Measurements from ENCODE around the gene RASGRF2. TPM values are rescaled to one million over a fixed set of nuclear protein-coding genes. Genes with fewer than 3 reads are reported as not detected.

The RASGRF2 gene
- polyA plus RNA-seq, 6 donors from 2014 or later = 0.03 to 0.21 TPM; not detected in 4

DNA sequence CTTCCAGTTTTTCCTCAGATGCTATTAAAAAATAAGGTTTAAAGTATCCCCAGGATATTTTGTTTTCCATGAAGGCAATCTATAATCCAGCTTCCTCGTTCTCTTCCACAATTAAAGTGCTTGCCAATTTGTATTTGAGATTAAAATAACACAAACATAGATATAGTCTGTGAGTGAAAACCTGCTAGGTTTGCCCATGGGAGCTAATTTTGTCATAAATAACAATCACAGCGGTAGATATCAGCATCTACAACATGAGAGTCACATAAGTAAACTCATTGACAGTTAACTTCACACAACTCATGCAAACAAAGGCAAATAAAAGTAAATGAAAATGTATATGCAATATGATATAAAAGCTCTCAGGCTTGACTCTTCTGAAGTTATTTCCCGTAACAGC is 29.2 kb upstream of the RASGRF2 start:
- no peak for ATAC-seq (ENCODE audit: low read depth in 2 of 2)
- no peak for DNase-seq
- Mint-ChIP-seq H3K4me3 (no peak overlapping the region), H3K9me3 (peaks cover 0 to 1% (median 0%) of the 10 kb centered on the region in 7 donors), H3K4me1 (peaks cover 5 to 11% (median 11%) of the 10 kb centered on the region in 3 donors), H3K27ac (no peak overlapping the region), H3K27me3 (peaks cover 0 to 3% (median 0%) of the 10 kb centered on the region in 3 donors), H3K36me3 (no peaks in the 10 kb centered on the region)

- ATAC-seq (ENCODE audit: low read depth in 2 of 2) = no peak
- Mint-ChIP-seq H3K27ac (no peak overlapping the region), H3K27me3 (peaks cover 0 to 5% (median 0%) of the 10 kb centered on the region in 3 donors), H3K4me1 (peaks cover 5 to 11% (median 11%) of the 10 kb centered on the region in 3 donors), H3K9me3 (peaks cover 0 to 1% (median 0%) of the 10 kb centered on the region in 7 donors), H3K4me3 (no peak overlapping the region), H3K36me3 (no peaks in the 10 kb centered on the region)
- no peak for DNase-seq
These were observed 28.8 kb upstream of the RASGRF2 start for GRCh38 chr5:80931411-80931810.

- H3K36me3 Mint-ChIP-seq = no peaks in the 10 kb centered on the region
- H3K9me3 Mint-ChIP-seq = peaks cover 0 to 1% (median 0%) of the 10 kb centered on the region in 7 donors
- ATAC-seq (ENCODE audit: low read depth in 2 of 2) (no peak), DNase-seq (no peak)
- no peaks in the 10 kb centered on the region for H3K4me1 Mint-ChIP-seq
- H3K27ac Mint-ChIP-seq = no peak overlapping the region
- H3K27me3 Mint-ChIP-seq = peaks cover 0 to 5% (median 0%) of the 10 kb centered on the region in 3 donors
- no peak overlapping the region for H3K4me3 Mint-ChIP-seq
These were observed 27.1 kb upstream of the RASGRF2 start for GRCh38 chr5:80933036-80933435.

DNA sequence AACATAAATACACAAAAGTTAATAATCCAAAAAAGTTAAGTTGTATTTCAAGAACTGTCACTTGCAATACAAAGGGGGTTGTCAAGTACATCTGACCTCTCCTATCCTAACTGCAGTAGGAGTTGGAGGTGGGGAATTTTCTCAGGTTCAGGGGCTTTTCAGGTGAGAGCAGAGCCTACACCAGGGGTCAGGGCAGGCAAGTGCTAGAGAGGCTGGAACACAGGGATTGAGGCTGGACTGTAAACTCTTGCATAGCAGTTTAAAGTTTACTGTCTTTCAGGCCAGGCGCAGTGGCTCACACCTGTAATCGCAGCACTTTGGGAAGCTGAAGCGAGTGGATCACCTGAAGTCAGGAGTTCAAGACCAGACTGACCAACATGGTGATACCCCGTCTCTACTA is 25.4 kb upstream of the RASGRF2 start:
- ATAC-seq (ENCODE audit: low read depth in 2 of 2) (no peak), DNase-seq (no peak)
- Mint-ChIP-seq H3K27ac (no peak overlapping the region), H3K27me3 (peaks cover 0 to 5% (median 4%) of the 10 kb centered on the region in 3 donors), H3K4me1 (no peaks in the 10 kb centered on the region), H3K4me3 (no peak overlapping the region), H3K36me3 (no peaks in the 10 kb centered on the region), H3K9me3 (peaks cover 0 to 10% (median 2%) of the 10 kb centered on the region in 7 donors)

DNA sequence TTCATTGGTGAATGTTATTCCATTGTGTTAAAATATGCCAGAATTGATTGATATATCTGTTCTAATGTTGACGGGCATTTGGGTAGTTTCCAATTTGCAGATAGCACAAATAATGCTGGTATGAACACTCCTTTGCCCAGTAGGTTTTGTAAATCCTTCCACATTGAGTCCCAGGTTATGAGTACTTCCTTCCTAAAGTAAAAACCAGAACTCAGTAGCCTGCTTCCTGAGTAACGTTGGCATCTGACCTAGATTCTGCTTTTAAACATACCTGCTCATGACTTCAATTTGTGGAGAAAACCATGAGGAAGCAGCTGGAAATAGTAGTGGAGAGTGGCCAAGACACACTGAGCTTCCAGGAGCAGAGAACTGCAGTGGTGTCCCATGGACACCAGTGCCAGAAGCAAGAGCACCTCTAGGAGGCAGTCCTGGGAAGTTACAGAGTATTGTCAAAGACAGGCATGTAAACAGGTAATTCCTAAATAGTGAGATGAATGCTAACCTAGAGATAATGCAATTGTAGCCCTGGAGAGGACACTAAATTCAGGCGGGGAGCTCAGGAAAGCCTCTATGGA is 24.3 kb upstream of the RASGRF2 start:
- Mint-ChIP-seq H3K9me3 (peaks cover 0 to 10% (median 2%) of the 10 kb centered on the region in 7 donors), H3K27ac (no peak overlapping the region), H3K4me1 (no peaks in the 10 kb centered on the region), H3K27me3 (peaks cover 0 to 5% (median 4%) of the 10 kb centered on the region in 3 donors), H3K36me3 (no peaks in the 10 kb centered on the region), H3K4me3 (no peak overlapping the region)
- DNase-seq (no peak), ATAC-seq (ENCODE audit: low read depth in 2 of 2) (no peak)

- ATAC-seq (ENCODE audit: low read depth in 2 of 2) (no peak), DNase-seq (no peak)
These were observed 23.3 kb upstream of the RASGRF2 start for GRCh38 chr5:80936881-80937280.

DNA sequence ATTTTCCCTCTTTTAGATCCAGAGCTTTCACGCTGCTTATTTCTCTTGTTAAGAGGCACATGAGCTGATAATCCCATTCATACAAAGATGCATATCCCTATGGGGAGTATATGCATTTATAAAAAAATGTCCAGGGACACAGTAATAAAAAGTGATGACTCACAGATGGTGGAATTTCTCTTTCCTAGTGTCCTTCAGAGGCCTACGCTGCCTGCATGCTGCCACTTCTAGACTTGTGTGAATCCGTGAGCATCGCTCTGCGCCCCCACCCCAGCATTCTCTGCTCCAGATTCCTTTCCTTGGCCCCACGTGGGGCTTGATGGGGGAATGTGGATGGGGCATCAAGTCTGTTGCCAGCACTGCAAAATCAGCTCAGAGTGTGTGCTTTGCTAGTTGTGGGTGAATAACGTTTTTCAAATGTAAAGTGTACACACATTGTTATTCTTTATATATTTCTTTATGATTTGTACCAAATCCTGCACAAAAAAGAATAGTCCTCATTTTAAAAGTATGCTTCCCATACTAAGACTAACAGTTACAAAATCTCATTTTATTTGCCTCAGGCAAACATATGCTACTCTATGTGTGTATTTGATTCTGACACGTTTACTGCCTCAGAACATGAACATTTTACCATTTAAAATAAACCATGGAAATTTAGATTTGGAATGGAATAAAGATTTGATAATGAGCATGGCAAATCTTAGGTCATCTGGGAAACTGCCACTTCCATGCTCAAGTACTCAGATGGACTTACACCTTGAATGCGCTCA is 22.4 kb upstream of the RASGRF2 start:
- Mint-ChIP-seq H3K4me1 (no peaks in the 10 kb centered on the region), H3K27me3 (peaks cover 10 to 18% (median 14%) of the 10 kb centered on the region in 3 donors), H3K36me3 (no peaks in the 10 kb centered on the region), H3K4me3 (no peak overlapping the region), H3K27ac (no peak overlapping the region), H3K9me3 (peaks cover 0 to 10% (median 4%) of the 10 kb centered on the region in 7 donors)
- DNase-seq (no peak), ATAC-seq (ENCODE audit: low read depth in 2 of 2) (no peak)

More at GRCh38 chr5:80936881-80937280, 23.3 kb upstream of the RASGRF2 start:
- H3K36me3 Mint-ChIP-seq = no peaks in the 10 kb centered on the region
- H3K4me1 Mint-ChIP-seq = no peaks in the 10 kb centered on the region
- H3K4me3 Mint-ChIP-seq = no peak overlapping the region
- H3K27me3 Mint-ChIP-seq = peaks cover 6 to 9% (median 8%) of the 10 kb centered on the region in 3 donors
- peaks cover 0 to 10% (median 4%) of the 10 kb centered on the region in 7 donors for H3K9me3 Mint-ChIP-seq
- H3K27ac Mint-ChIP-seq = no peak overlapping the region

DNA sequence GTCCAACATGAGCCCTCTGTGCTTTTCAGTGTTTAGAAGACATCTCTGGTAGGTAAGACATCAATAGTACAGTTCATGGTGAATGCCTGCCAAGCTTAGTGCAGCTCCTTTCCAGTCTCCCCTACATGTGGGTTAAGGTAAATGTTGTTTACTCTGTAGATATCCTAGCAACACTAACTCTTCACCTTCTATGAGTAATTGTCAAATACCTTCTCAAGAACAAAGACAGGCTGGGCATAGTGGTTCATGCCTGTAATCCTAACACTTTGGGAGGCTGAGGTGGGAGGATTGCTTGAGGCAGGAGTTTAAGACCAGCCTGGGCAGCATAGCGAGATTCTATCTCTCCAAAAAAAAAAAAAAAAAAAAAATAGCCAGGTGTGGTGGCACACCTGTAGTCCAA is 18.7 kb upstream of the RASGRF2 start:
- no peak overlapping the region for H3K27ac Mint-ChIP-seq
- DNase-seq = no peak
- peaks cover 10 to 14% (median 14%) of the 10 kb centered on the region in 3 donors for H3K27me3 Mint-ChIP-seq
- no peaks in the 10 kb centered on the region for H3K4me1 Mint-ChIP-seq
- H3K36me3 Mint-ChIP-seq = no peaks in the 10 kb centered on the region
- peaks cover 0 to 11% (median 8%) of the 10 kb centered on the region in 7 donors for H3K9me3 Mint-ChIP-seq
- no peak for ATAC-seq (ENCODE audit: low read depth in 2 of 2)
- no peak overlapping the region for H3K4me3 Mint-ChIP-seq

- Mint-ChIP-seq H3K4me3 (no peak overlapping the region), H3K4me1 (no peaks in the 10 kb centered on the region), H3K27ac (no peak overlapping the region), H3K36me3 (peaks cover 0 to 8% of the 10 kb centered on the region in 2 donors), H3K9me3 (peaks cover 4 to 19% (median 6%) of the 10 kb centered on the region in 7 donors), H3K27me3 (peaks cover 9 to 13% (median 12%) of the 10 kb centered on the region in 3 donors)
- ATAC-seq (ENCODE audit: low read depth in 2 of 2) = no peak
- no peak for DNase-seq
These were observed 8.8 kb upstream of the RASGRF2 start for GRCh38 chr5:80951366-80951765.

GRCh38 chr5:80953587-80953986 is 6.6 kb upstream of the RASGRF2 start:
- Mint-ChIP-seq H3K27me3 (peaks cover 12 to 23% (median 13%) of the 10 kb centered on the region in 3 donors), H3K9me3 (peaks cover 0 to 6% (median 5%) of the 10 kb centered on the region in 7 donors), H3K4me3 (no peak overlapping the region), H3K36me3 (peaks cover 0 to 8% of the 10 kb centered on the region in 2 donors), H3K4me1 (no peaks in the 10 kb centered on the region), H3K27ac (no peak overlapping the region)
- no peak for DNase-seq
- no peak for ATAC-seq (ENCODE audit: low read depth in 2 of 2)

- no peak for DNase-seq
These were observed 5.0 kb upstream of the RASGRF2 start for GRCh38 chr5:80955082-80955590.

DNA sequence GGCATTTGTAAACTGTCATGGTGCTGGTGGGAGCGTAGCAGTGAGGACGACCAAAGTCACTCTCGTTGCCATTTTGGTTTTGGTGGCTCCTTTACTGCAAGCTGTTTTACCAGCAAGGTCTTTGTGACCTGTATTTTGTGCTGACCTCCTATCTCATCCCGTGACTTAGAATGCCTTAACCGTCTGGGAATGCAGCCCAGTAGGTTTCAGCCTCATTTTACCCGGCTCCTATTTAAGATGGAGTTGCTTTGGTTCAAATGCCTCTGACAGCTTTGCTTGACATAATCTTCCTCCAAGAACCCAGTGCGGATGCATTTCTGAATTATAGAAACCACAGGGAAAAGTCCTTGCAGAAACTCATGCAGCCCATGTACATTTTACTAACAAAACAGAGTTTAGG is 3.9 kb upstream of the RASGRF2 start:
- Mint-ChIP-seq H3K27me3 (peaks cover 24 to 32% (median 28%) of the 10 kb centered on the region in 3 donors), H3K36me3 (peaks cover 8 to 18% of the 10 kb centered on the region in 2 donors), H3K9me3 (peaks cover 1 to 10% (median 5%) of the 10 kb centered on the region in 7 donors), H3K4me3 (no peak overlapping the region), H3K27ac (no peak overlapping the region), H3K4me1 (peaks cover 10 to 12% (median 10%) of the 10 kb centered on the region in 3 donors)
- ATAC-seq (ENCODE audit: low read depth in 2 of 2) (no peak), DNase-seq (no peak)

More at GRCh38 chr5:80955082-80955590, 5.0 kb upstream of the RASGRF2 start:
- H3K36me3 Mint-ChIP-seq = peaks cover 5 to 18% of the 10 kb centered on the region in 2 donors
- H3K4me3 Mint-ChIP-seq = no peak overlapping the region
- H3K27me3 Mint-ChIP-seq = peaks cover 21 to 31% (median 25%) of the 10 kb centered on the region in 3 donors
- H3K9me3 Mint-ChIP-seq = peaks cover 1 to 10% (median 5%) of the 10 kb centered on the region in 7 donors
- H3K27ac Mint-ChIP-seq = no peak overlapping the region
- ATAC-seq (ENCODE audit: low read depth in 2 of 2) = no peak
- H3K4me1 Mint-ChIP-seq = peaks cover 6 to 7% (median 6%) of the 10 kb centered on the region in 3 donors

GRCh38 chr5:80957031-80957761 is 3.0 kb upstream of the RASGRF2 start:
- H3K4me1 Mint-ChIP-seq = peaks cover 10 to 13% (median 11%) of the 10 kb centered on the region in 3 donors

More at GRCh38 chr5:80957031-80957761, 3.0 kb upstream of the RASGRF2 start:
- Mint-ChIP-seq H3K27me3 (peaks cover 23 to 36% (median 27%) of the 10 kb centered on the region in 3 donors), H3K4me3 (no peak overlapping the region), H3K9me3 (peaks cover 0 to 5% (median 1%) of the 10 kb centered on the region in 7 donors), H3K27ac (no peak overlapping the region), H3K36me3 (peaks cover 9 to 10% of the 10 kb centered on the region in 2 donors)
- no peak for ATAC-seq (ENCODE audit: low read depth in 2 of 2)
- no peak for DNase-seq
